Psoas muscle (tissue), 8 donors: ENCODE results near the gene PDGFD. TPM values are rescaled to one million over a fixed set of nuclear protein-coding genes. Genes with fewer than 3 reads are reported as not detected.

Experiments used
- ATAC-seq, 4 donors: fragments of 200-7000 bp; cut with Tn5 transposase; one replicate each; pipeline ENCODE4 v1.9.1; 2020; ENCODE audit warnings: moderate library complexity in 3 of 4, mild to moderate bottlenecking in 2 of 4
- DNase-seq, 2 donors: peaks; one replicate each; pipeline ENCODE4 v3.0.0-alpha.2; 2020
- H3K27ac ChIP-seq: fragments of 200-600 bp; one replicate; pipeline ENCODE4 v1.8.0; 2022
- H3K27me3 ChIP-seq, 3 donors: fragments of 200-600 bp in 1 of 3; one replicate each; pipeline versions ENCODE4 v1.6.1 to v1.8.0; 2013 to 2022; ENCODE audit warnings: low read length in 2 of 3, mild to moderate bottlenecking in 2 of 3, moderate library complexity in 1 of 3; ENCODE audit not compliant: insufficient read depth in 3 of 3
- H3K36me3 ChIP-seq, 2 donors: fragments of 200-600 bp in 1 of 2; one replicate each; pipeline versions ENCODE4 v1.6.1 to v1.8.0; 2013 to 2022; ENCODE audit warnings: low read depth in 1 of 2, mild to moderate bottlenecking in 1 of 2, moderate library complexity in 1 of 2; ENCODE audit not compliant: insufficient read depth in 1 of 2
- H3K4me1 ChIP-seq: fragments of 200-600 bp; one replicate; pipeline ENCODE4 v1.8.0; 2022
- H3K4me3 ChIP-seq: fragments of 200-600 bp; one replicate; pipeline ENCODE4 v1.8.0; 2022; ENCODE audit warnings: mild to moderate bottlenecking
- H3K9me3 ChIP-seq: fragments of 200-600 bp; one replicate; pipeline ENCODE4 v1.8.0; 2022
- WGBS, 3 donors: extraction: QIAGEN DNeasy Blood & Tissue Kit; methylation state at CpG; one replicate each; pipeline versions ENCODE4 v1.1.6 to v1.1.7; 2013; 5-methylcytosine and 5-hydroxymethylcytosine counted together
- intact Hi-C, 2 donors: fragments of 100-400 bp; cut with DNase I; formaldehyde crosslinking; loops; one replicate each; pipeline versions ENCODE4 v1.11.0 to v1.14.2; 2022
- long read RNA-seq, 2 donors: library from polyadenylated mRNA; unstranded; transcript quantifications; one replicate each; pipeline ENCODE4 v2.0.0, GENCODE V29; 2021
- polyA plus RNA-seq, 3 donors: library from polyadenylated mRNA; stranded (reverse); fragments of 200-250 nt; gene quantifications; one replicate each; pipeline ENCODE4 v1.2.3, GENCODE V29; 2013
- total RNA-seq, 4 donors: library from RNA; stranded (reverse); fragmentation: NEBNext Ultra II Directional in 2 of 4; extraction: Animal tissue kit (Norgen Biotek cat#: 25700) in 2 of 4; gene quantifications; one replicate each; pipeline versions ENCODE4 v1.2.1 to v1.2.4, GENCODE V29; 2021 to 2023
- TF ChIP-seq, protein P1 (sequence below): fragments of 200-600 bp; IDR thresholded peaks from one replicate; pipeline ENCODE4 v1.8.0; 2022; ENCODE audit warnings: antibody characterized with exemption
- donor health status: healthy with polysubstance abuse.
- donor health status: DM: no; HTN: no; CAD: no; lungs with moderate emphysema.
- donor health status: Bipolar disorder and iron deficiency.
- donor health status: healthy.
- donor health status: DM: yes; HTN: yes; CAD: no.
- donor health status: DM: no; HTN: no; CAD: no.
- donor health status: DM: no; HTN: no; CAD: no.
- donor health status: DM: yes; HTN: yes; CAD: no.

Gene PDGFD
- 1 to 10 TPM; 1.1 to 5.6 (median 3.1) TPM for total RNA-seq
- 1 to 10 TPM in 2 of 3 donors, under 1 TPM in 1; 0.53 to 1.8 (median 1.1) TPM for polyA plus RNA-seq
- long read RNA-seq, donor 1: 0 reads
- long read RNA-seq, donor 2, full-length matches to known transcripts: 4 of 4 reads
- long read RNA-seq, donor 2, partial matches to known transcripts: 0 of 4 reads
- long read RNA-seq, donor 2, other reads (novel, unspliced or antisense): 0 of 4 reads

DNA sequence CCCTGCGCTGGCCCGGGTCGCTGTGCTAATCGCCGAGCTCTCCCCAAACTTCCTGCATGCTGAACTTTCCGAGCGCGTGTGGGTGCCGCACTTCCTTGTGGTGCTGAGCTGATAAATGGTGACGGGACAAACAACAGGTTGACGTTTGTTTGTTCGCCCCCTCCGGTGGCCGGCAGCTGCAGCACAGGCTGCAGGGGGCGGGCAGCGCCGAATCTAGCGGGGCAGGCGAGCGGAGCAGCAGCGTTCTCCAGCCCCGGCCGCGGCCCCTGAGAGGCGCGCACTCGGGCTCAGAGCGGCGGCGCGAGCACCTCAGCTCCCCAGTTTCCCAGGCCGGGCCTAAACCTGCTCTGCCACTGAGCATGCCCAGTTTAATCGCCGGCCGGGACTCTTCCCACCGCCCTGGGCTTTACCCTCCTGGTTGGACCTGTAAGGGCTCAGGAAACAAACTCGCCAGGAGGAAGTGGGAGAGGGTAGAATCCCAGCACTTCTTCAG is at the start of gene PDGFD:
Gene PDGFD, minus strand, starts transcription at position 120 of the 493 bp plus-strand sequence.
- no peaks in the 10 kb centered on the region for H3K27me3 ChIP-seq
- TF ChIP-seq, protein P1, sequence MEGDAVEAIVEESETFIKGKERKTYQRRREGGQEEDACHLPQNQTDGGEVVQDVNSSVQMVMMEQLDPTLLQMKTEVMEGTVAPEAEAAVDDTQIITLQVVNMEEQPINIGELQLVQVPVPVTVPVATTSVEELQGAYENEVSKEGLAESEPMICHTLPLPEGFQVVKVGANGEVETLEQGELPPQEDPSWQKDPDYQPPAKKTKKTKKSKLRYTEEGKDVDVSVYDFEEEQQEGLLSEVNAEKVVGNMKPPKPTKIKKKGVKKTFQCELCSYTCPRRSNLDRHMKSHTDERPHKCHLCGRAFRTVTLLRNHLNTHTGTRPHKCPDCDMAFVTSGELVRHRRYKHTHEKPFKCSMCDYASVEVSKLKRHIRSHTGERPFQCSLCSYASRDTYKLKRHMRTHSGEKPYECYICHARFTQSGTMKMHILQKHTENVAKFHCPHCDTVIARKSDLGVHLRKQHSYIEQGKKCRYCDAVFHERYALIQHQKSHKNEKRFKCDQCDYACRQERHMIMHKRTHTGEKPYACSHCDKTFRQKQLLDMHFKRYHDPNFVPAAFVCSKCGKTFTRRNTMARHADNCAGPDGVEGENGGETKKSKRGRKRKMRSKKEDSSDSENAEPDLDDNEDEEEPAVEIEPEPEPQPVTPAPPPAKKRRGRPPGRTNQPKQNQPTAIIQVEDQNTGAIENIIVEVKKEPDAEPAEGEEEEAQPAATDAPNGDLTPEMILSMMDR: no peak
- no peak within 1 kb of the TSS for H3K27ac ChIP-seq
- H3K4me3 ChIP-seq: peak within 1 kb of the TSS; percentile 67
- ATAC-seq (peak in 3 of 4 donors; percentile 58 to 83 (median 68)), DNase-seq (peak; percentile 59 to 62)
- 1 to 3% (median 2%) methylated on average over 37 of the region's 37 CpGs for WGBS, 3 donors
- no peaks in the 10 kb centered on the region for H3K4me1 ChIP-seq
- intact Hi-C loops: no loop called here
- no peaks in the 10 kb centered on the region for H3K9me3 ChIP-seq
- H3K36me3 ChIP-seq: no peaks in the 10 kb centered on the region

DNA sequence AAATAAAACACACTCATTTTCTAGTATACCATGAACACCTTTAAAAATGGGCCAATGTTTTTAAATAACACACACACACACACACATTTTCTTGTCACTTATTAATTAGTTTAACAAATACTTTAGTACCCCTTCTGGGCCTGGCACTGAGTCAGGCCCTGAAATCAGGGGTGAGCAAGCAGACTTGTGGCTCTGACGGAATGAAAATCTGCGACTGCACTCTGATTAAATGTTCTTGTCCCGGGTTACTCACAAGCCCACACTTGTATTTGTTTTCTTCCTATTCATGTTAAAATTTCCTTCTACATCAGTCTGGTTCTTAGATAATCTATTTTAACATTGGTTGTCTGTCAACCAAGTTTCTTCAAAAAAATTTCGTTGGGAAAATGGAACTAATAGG is 43.0 kb upstream of the PDGFD start:
- Histone ChIP-seq H3K4me3 (no peak overlapping the region), H3K27me3 (no peaks in the 10 kb centered on the region), H3K36me3 (no peaks in the 10 kb centered on the region), H3K9me3 (no peaks in the 10 kb centered on the region), H3K27ac (no peak overlapping the region), H3K4me1 (no peaks in the 10 kb centered on the region)
- ATAC-seq: no peak
- WGBS, 3 donors: 69 to 77% (median 70%) methylated on average over 4 of the region's 4 CpGs
- DNase-seq: no peak
- TF ChIP-seq, protein P1: no peak
- intact Hi-C loops: no loop called here

DNA sequence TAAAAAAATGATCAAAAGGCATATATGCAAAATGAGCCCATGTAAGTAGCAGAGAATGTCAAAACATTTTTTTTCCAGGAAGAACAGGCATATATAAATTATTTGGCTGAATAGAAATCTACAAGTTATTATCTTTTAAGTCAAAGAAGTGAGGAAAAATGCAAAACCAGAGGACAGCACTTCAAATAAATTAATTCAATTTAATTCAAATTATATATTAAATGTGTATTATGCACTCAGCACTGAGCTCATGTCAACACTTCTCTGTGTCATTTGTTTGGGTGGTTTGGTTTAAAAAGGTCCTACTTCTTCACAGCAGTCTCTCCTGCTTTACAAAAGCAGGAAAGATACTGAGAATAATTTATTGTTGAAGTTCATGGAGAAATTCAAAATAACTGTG is 41.9 kb upstream of the PDGFD start:
- no peak overlapping the region for H3K4me3 ChIP-seq
- intact Hi-C loops: no loop called here
- H3K9me3 ChIP-seq: no peaks in the 10 kb centered on the region
- no peaks in the 10 kb centered on the region for H3K4me1 ChIP-seq
- DNase-seq (no peak), ATAC-seq (no peak)
- H3K27me3 ChIP-seq: no peaks in the 10 kb centered on the region
- H3K27ac ChIP-seq: no peak overlapping the region
- no peaks in the 10 kb centered on the region for H3K36me3 ChIP-seq
- TF ChIP-seq, protein P1: no peak

DNA sequence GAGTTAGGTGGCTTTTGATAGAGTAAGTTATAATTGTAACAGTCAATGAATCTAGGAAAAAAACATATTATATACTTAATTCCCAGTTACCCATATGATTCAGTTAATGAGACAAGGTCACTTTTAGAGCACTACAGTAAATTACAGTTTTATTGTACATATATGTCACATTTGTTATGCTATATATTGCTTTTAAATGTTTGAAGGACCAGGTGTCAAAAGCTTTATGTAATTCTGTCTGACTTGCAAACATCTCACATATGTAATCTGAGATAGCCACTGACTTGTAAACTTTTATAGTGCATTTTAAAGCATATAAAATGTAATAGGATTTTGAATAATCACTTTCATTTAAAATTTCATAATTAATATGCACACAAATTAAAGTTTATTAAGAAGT is 36.7 kb upstream of the PDGFD start:
- DNase-seq: no peak
- H3K4me3 ChIP-seq: no peak overlapping the region
- H3K27me3 ChIP-seq: no peaks in the 10 kb centered on the region
- TF ChIP-seq, protein P1: no peak
- no peak overlapping the region for H3K27ac ChIP-seq
- no peak for ATAC-seq
- intact Hi-C loops: no loop called here
- no peaks in the 10 kb centered on the region for H3K4me1 ChIP-seq
- no peaks in the 10 kb centered on the region for H3K36me3 ChIP-seq
- H3K9me3 ChIP-seq: no peaks in the 10 kb centered on the region

DNA sequence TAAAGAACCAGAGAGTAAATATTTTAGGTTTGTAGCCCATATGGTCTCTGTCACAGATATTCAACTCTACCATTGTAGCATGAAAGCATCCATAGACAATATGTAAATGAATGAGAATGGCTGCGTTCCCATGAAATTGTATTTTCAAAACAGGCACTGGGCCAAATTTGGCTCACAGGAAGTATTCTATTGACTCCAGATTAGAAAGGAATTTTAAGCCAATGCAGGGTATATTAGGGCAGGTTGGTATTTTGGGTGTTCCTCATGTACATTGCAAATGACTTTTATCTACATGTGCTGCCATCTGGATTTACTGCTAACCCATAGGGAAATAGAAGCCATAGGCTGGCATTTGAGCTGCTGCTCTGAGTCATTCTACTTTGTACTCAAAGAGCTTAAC is 35.1 kb upstream of the PDGFD start:
- no peaks in the 10 kb centered on the region for H3K9me3 ChIP-seq
- 26 to 42% (median 34%) methylated on average over 1 of the region's 1 CpG for WGBS, 3 donors
- H3K27me3 ChIP-seq: no peaks in the 10 kb centered on the region
- DNase-seq (no peak), ATAC-seq (no peak)
- H3K4me3 ChIP-seq: no peak overlapping the region
- intact Hi-C loops: no loop called here
- no peaks in the 10 kb centered on the region for H3K4me1 ChIP-seq
- TF ChIP-seq, protein P1: no peak
- no peak overlapping the region for H3K27ac ChIP-seq
- H3K36me3 ChIP-seq: no peaks in the 10 kb centered on the region
